Sciatic nerve (tissue), 2 donors: Measurements from ENCODE around the gene SLC7A5. TPM values are rescaled to one million over a fixed set of nuclear protein-coding genes. Genes with fewer than 3 reads are reported as not detected.
"Not testable (repeated sequence)": the region's sequence is repeated elsewhere in the genome, so short reads cannot be mapped to it uniquely, and the experiment has no call there.

Experiments used
- ATAC-seq: fragments of 200-7000 bp; cut with Tn5 transposase; one replicate; pipeline ENCODE4 v1.9.1; 2020; ENCODE audit warnings: mild to moderate bottlenecking, moderate library complexity
- DNase-seq: peaks from one replicate; pipeline ENCODE4 v3.0.0-alpha.2; 2020; ENCODE audit warnings: low spot score
- intact Hi-C: fragments of 100-400 bp; cut with DNase I; formaldehyde crosslinking; loops from one replicate; pipeline ENCODE4 v1.14.2; 2022
- total RNA-seq: library from RNA; stranded (reverse); fragmentation: NEBNext Ultra II Directional; extraction: Animal tissue kit (Norgen Biotek cat#: 25700); gene quantifications from one replicate; pipeline ENCODE4 v1.2.1, GENCODE V29; 2021
- donor health status: DM: no; HTN: no; CAD: no.
- donor health status: DM: no; HTN: no; CAD: no.

Gene SLC7A5
- total RNA-seq, result 11.5 TPM

DNA sequence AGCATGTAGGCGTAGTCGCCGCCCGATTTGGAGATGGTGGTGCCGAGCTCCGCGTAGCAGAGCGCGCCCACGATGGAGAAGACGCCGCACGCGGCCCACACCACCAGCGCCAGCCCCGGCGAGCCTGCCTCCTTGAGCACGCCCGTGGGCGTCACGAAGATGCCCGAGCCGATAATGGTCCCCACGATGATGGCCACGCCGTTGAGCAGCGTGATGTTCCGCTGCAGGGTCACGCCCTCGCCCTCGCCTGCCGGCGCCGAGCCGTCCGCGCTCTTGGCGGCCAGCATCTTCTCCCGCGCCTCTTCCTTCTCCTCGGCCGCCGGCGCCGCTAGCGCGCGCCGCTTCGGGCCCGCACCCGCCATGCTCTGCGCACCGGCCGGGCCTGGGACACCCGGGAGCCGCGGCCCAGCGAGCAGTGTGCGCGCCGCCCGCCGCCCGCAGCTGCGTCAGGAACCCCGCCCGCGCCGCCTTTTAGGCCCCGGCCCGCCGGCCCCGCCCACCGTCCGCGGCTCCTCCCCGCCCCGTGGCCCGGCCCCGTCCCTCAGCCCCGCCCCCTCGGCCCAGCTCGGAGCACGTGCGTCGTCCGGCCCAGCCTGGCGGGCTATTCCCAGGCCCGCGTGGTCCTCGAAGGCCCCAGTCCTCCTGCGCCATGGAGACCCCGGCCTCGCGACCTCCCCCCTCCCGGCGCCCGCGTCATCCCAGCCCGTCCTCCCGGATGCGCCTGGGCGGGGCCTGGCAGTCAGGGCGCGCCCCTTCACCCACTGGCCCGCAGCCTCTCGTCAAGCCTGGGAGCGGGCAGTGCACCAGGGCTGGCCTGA, at the start of gene SLC7A5:
Gene SLC7A5 (minus strand): TSS at position 447 of the 818 bp plus-strand sequence. CDS start 85 bp downstream, at position 362.
- ATAC-seq, result peak; percentile 78
- DNase-seq, result peak; percentile 88
- intact Hi-C loops, result not testable (repeated sequence)

DNA sequence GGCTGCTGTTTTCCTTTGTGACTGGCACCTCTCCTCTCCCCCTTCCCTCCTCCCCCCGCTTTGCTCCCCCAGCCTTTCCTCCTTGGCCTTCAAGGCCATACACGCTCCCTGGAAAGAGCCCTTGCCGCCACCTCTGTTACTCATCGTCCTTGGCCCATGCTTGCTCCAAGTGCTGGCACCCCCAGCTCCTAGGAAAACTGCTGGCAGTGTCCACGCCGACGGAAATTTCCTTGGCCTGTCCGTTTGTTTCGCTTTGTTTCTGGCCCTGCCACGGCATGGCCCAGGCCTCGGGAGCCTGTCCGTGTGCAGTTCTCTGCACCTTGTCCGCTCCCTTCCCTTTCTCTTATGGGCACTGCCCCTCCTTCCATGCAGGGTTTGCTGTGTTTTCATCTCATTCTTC, 49.0 kb upstream of the SLC7A5 start:
- ATAC-seq, result peak; percentile 71

DNA sequence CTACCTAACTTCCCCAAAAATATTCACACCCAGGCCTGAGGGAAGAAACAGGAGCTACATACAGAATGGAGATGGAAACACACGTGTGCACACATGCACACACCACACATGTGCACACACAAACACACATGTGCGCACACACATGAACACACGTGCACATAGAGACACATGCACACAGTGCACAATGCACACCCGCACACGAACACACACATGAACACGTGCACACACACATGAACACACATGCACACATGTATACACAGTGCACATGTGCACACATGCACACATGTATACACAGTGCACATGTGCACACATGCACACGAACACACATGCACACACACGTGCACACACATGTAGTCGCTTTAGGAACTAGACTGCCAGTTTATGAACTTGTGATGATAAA, 48.2 kb upstream of the SLC7A5 start:
- no peak for ATAC-seq
- no peak for DNase-seq
- intact Hi-C loops, result no loop called here

More for the DNA sequence above, 49.0 kb upstream of the SLC7A5 start:
- peak; percentile 71 for DNase-seq
- intact Hi-C loops, result no loop called here

DNA sequence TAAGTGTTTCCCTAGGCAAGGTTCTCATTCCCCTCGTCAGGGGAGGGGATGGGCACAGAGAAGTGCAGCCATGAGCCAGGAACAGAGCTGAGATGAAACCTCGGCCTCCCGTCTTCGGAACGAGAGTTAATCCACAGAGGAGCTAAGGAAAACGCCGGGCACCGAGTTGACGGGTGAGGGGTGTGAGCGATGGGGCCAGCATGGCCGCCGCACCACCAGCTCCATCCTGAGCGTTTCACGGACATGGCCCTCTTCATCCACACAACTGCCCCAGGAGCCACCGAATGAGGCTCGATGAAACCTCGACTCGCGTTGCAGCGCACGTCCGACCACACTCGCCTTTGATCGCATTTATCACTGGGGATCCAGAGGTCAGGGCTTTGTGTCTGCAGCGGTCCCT, 45.5 kb upstream of the SLC7A5 start:
- ATAC-seq (no peak), DNase-seq (no peak)
- intact Hi-C loops, result no loop called here

DNA sequence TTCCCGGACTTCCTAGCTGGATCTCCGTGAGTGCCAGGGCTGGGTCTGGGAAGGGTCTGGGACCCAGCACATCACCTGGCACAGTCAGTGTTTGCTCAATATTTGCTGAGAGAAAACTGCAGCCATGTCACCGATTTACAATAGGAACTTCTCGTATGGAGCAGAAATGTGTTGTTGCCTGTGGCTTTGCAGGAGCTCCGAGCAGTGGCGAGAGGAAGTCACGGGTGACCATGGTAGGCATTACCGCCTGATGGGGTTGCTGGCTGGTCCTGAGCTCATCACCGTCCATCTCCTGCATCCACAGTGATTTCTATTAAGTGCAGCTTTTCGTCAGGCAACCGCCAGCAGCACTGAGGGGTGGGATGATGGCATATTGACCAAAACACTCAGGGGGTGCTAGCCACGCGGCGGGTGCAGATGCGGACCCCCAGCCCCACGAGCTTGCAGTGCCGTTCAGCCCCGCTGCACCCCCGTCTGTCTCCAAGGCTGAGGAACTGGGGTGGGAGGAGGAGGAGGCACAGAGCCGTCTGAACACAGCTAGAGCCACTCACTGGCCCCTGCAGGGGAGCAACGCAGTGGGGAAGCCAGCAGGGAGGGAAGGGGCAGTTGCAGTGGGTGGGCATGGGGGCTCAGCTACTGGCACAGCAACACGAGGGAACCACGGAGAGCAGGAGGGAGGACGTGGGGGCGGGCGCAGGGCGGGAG, 44.9 kb upstream of the SLC7A5 start:
- ATAC-seq, intact Hi-C loops, DNase-seq: not testable (repeated sequence)

DNA sequence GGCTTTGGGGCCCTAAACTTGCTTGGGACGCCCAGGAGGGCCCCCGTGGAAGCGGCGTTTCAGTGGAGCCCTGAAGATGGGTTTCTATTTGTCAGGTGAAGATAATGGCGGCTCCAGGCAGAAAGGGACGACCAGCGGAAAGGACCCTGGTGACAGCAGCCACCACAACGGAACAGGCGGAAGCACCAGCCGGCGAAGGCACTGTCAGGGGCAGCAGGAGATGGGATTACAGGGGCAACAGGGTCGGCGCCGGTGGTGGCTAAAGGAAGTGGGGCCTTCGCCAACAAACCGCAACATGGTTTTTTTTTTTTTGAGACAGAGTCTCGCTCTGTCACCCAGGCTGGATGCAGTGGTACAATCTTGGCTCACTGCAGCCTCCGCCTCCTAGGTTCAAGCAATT, 43.4 kb upstream of the SLC7A5 start:
- ATAC-seq, DNase-seq, intact Hi-C loops: not testable (repeated sequence)

DNA sequence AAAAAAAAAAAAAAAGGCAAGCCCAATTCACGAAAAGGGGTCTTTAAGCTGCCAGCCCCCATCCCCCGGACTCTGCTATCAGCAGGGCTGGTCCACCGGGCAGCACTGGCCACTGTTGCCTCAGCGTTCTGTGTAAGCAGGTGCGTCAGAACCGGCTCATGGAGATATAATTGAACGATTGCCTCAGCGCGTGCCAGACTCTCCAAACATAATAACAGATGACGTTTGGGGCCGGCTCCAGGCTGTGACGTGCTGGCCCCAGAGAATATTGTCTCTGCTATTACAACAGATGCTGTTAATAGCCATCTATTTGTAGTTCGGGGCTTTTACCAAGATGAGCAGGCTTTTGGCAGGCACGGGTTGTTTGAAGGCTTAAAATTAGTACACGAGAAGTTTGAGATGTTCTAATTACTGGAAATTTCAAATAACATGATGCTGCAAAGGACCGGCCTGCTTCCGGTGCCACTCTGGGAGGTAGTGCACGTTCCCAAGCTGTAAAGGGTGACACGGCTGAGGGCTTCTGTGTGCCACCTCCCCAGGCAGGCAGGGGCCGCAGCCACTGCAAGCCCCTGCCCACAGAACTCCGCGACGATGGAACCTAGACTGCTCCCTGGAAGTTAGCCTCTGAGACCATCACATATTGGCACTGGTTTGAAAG, 41.9 kb upstream of the SLC7A5 start:
- ATAC-seq, result peak; percentile 96

DNA sequence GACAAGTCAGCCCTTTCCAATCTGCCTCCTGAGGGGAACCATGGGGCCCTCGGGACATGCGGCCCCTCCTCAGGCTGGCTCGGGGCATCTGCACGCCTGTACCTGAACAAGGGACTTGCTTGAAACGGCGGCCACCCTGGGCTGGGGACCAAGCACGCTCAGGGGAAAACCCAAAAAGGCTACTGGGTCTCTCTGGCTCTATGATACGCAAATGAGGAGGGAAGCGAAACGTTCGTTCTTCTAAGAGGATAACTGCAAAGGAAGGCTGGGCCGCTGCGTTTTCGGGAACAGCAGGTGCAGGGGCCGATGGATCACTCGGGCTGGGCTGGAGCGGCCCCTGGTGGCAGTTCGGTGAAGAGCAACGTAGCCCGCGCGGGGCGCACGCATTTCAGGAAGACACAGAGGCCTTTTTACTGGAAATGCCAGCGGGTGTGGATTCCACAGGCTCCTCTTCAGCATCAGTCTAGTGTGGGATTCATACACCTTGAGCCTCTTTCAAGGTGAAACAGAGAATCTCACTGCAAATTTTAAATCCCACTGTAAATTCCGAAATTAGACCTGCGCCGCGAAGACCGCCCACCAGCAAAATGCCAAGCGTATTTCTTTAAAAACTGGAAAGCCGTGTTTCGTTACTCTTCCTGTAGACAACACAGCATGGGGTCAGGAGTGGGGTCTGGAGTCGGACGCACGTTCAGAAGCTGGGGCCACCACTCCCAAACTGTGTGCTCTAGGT, 40.1 kb upstream of the SLC7A5 start:
- intact Hi-C loops, result not testable (repeated sequence)
- peak; percentile 83 for DNase-seq
- ATAC-seq, result peak; percentile 39

More for the DNA sequence above, 41.9 kb upstream of the SLC7A5 start:
- DNase-seq, result peak; percentile 84
- intact Hi-C loops, result not testable (repeated sequence)

DNA sequence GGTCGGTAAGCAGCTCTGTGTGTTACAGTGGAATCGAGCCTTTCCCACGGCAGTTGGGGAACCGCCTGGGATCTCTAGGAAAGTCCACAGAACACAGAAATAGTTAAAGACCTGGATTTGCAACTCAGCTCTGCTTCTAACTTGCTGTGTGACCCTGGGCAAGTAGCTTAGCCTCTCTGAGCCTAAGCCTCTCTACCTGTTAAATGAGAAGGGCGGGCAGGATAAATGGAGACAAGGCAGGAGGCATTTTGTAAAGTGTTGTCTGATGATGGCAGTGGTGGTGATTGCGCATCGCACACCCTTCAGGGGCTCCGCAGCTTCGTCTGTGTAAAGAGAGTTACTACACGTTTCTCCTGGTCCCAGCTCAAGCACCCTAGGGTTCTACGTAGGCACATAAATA, 38.8 kb upstream of the SLC7A5 start:
- ATAC-seq, DNase-seq, intact Hi-C loops: not testable (repeated sequence)

DNA sequence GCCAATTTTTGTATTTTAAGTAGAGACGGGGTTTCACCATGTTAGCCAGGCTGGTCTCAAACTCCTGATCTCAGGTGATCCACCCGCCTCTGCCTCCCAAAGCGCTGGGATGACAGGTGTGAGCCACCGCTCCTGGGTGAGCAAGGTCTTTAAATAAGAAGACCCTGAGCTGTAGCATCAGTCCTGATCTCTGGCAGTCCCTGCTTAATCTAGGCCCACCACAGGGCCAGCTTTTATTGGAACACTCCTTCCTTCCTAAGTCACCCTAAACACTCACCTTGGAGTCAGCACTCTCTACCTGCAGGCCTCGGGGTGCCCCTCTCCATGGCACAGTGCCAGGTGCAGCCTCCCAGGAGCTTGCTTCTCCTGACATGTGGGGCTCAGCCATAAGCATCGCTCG, 36.2 kb upstream of the SLC7A5 start:
- DNase-seq, intact Hi-C loops, ATAC-seq: not testable (repeated sequence)

DNA sequence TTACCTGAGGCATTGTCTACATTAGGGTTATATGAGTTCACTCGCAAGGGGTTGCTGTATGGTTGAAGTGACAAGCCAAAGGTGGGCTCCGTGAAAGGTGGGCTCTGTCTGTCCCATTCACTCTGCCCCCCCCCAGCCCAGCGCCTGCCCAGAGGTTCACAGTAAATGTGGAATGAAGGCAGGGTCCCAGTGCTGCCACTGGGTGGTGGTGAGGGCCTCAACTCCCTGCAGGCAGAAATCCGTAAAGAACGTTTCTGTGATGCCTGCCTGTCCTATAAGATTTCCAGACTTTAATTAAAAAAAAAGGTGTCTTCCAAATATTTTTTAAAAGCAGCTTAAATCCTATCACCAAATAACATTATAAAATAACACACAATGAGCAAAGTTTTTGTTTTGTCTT, 35.7 kb upstream of the SLC7A5 start:
- ATAC-seq, intact Hi-C loops, DNase-seq: not testable (repeated sequence)

DNA sequence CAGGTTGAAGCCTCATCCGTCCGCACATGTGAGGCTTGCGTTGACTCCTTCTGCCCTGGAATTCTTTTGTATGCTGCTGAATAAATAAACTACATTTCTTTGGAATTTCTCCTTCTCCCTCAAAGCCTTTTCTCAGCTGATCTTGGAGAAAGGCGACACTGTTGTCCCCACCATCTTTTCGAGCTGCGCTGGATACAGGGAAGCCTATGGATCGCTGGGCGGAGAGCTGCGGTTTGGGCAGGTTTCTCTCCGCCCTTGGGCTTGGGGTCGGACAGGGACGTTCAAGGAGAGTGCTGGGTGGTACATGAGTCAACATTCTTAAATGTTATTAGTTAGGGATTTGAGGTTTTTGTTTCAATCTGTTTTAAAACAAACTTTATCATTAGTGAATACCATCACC, 31.2 kb upstream of the SLC7A5 start:
- DNase-seq, intact Hi-C loops, ATAC-seq: not testable (repeated sequence)

DNA sequence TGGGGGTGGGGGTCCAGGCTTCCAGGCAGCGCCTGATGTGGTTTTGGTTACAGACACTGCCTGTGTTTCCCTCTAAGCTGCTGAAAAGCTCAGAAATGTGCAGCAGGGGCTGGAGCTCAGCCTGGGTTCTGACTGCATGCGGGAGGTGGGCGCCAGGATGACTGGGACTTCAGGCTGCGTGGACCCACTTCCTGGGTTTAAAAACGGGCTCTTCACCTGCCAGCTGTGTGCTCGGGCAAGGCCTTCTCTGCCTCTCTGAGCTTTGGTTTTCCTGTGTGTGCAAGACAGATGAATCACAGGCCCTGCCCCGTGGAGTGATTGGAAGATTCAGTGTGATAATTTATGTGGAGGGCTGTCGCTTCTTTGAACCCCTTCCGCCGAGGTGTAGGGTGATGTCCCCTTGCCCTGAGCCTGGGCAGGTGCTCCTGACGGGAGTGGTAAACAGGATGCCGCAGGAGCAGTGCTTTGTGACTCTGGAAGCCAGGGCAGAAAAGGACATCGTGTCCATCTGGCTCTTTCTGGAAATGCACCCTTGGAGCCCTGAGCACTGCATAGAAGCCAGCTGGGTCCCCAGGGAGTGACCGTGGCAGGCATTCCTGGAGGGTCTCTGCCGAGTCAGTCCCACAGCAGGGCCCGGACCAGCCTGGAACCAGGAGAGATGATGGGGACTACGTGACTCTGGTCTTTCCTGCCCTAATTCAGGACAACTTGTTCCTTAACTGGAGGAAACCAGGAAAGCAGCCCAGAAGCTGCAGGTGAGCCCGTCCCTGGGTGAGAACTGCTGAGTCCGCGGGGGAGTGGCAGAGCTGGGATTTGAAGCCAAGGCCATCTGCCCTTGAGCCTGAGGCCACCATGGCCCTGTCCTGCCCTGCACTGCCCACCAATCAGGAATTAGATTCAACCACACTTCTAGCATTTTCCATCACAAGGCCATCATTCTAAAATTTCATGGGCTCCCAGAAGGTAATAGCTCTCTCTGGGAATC, 28.5 kb upstream of the SLC7A5 start:
- no peak for ATAC-seq
- intact Hi-C loops, result no loop called here
- no peak for DNase-seq

DNA sequence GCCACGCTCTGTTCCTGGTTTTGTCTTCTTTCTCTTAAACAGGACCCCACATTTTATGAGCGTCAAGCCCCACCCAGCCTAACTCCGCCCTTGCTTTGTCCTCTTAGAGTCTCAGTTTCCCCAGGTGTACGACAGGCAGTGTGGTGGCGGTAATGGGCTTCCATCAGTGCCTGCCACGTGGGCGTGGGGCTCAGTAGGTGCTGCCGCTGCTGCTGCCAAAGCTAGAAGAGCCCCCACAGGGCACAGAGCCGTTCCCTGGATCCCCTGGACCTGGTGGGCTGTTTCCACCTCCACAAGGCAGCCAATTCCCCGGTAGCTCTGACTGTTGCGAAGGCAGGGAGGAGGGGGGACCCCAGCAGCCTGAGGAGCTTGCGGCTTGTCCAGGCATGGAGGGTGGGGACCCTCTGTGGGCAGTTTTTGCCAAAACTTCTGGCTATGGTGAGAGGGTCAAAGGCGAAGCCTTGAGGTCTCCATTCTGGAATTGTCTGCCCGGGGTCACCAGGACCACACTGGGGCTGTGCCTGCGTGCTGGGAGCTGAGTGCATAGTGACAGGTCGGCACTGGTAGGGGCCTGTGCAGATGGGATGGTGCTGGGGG, 27.7 kb upstream of the SLC7A5 start:
- DNase-seq, intact Hi-C loops, ATAC-seq: not testable (repeated sequence)

DNA sequence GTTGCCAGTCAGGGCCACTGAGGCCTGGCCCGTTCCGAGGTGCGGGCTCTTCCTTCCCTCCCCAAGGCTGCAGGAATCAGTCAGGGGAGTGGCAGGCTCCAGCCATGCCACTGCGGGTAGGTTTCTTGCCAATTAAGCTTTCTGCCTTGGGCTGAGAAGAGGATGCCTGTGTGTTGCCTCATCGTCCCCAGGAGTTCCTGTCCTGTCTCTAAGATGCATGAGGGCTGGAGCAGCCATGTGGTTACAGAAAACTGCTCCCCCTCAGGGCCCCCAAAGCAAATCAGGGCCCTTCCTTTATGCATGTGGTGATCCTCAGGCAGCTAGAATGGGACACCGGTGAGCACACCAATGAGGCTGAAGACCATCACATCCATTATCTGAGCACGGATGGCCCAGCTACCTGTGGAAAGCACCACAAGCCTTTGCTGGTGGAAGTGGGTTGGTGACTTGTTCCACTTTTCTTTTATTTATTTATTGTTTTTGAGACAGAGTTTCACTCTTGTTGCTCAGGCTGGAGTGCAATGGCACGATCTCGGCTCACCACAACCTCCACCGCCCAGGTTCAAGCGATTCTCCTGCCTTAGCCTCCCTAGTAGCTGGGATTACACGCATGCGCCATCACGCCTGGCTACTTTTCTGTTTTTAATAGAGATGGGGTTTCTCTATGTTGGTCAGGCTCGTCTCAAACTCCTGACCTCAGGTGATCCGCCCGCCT, 27.0 kb upstream of the SLC7A5 start:
- peak; percentile 20 for ATAC-seq
- DNase-seq, intact Hi-C loops: not testable (repeated sequence)

DNA sequence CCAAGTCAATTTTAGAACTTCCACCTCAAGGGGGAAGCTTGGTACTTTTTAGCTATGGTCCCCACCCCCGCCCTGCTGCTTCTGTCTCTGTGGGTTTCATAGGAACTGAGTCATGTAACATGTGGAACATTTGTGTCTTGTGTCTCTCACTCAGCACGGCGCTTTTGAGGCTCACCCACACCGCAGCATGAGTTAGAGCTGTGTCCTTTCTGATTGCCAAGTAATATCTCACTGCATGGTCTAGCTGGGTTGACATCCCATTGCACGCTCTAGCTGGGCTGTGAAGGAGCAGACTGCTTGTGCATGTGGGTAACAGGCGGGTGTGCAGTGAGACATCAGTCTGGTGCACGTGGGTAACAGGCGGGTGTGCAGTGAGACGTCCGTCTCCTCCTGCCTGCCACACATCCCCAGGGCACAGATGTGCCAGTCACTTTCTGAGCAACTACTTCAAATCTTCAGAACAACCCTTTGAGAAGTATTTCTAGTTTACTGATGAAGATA, 26.4 kb upstream of the SLC7A5 start:
- ATAC-seq, result peak; percentile 76

More for the DNA sequence above, 26.4 kb upstream of the SLC7A5 start:
- no peak for DNase-seq
- intact Hi-C loops, result no loop called here
